Measurements from ENCODE around the gene FGF8. TPM values are rescaled to one million over a fixed set of nuclear protein-coding genes. Genes with fewer than 3 reads are reported as not detected.

The FGF8 gene
- not detected for total RNA-seq
- polyA plus RNA-seq: not detected
- 0 to 0.39 (median 0.04) reads per million in 6 experiments for total RNA-seq

- peak within 1 kb of the TSS in 8 of 10 donors; percentile 52 to 90 (median 66) for H3K4me3 Mint-ChIP-seq
- peaks cover 21 to 50% (median 32%) of the 10 kb centered on the region in 4 donors for H3K4me1 Mint-ChIP-seq
- H3K27ac Mint-ChIP-seq: peak within 1 kb of the TSS in 1 of 10 donors; percentile 74
- peaks cover 0 to 4% (median 0%) of the 10 kb centered on the region in 3 donors for H3K36me3 Mint-ChIP-seq
- H3K27me3 Mint-ChIP-seq: peaks cover 30 to 79% (median 55%) of the 10 kb centered on the region in 5 donors
- DNase-seq (no peak), ATAC-seq (no peak)
- H3K9me3 Mint-ChIP-seq: peaks cover 0 to 3% (median 0%) of the 10 kb centered on the region in 9 donors
- POLR2A ChIA-PET: interaction anchor here (0.6 kb wide), 1 partner anchor 245 kb away, joined by 4 read pairs; no protein-coding TSS in a partner anchor
Measured at GRCh38 chr10:101775273-101776160, at the start of gene FGF8. FGF8 (minus strand) TSS chr10:101776114; CDS start chr10:101775900, 214 bp downstream.

GRCh38 chr10:101824736-101825135, 48.8 kb upstream of the FGF8 start:
- peak overlapping the region in 2 of 10 donors; percentile 5 to 15 for H3K27ac Mint-ChIP-seq
- no peaks in the 10 kb centered on the region for H3K9me3 Mint-ChIP-seq
- no peaks in the 10 kb centered on the region for H3K27me3 Mint-ChIP-seq
- H3K4me3 Mint-ChIP-seq: no peak overlapping the region
- DNase-seq: no peak
- H3K36me3 Mint-ChIP-seq: no peaks in the 10 kb centered on the region
- POLR2A ChIA-PET: no interaction called here
- no peak for ATAC-seq
- H3K4me1 Mint-ChIP-seq: peaks cover 9 to 28% (median 15%) of the 10 kb centered on the region in 4 donors

- POLR2A ChIA-PET: interaction anchor here (0.6 to 5.9 kb wide), 23 partner anchors 10 to 840 kb away, joined by 3 to 118 read pairs (median 5); partner anchors contain the start of genes FBXL15, FBXW4, LDB1 and NOLC1
- peaks cover 0 to 2% (median 0%) of the 10 kb centered on the region in 5 donors for H3K27me3 Mint-ChIP-seq
- ATAC-seq (peak; percentile 35 to 45), DNase-seq (peak in 1 of 10 donors; percentile 73)
- peaks cover 0 to 9% (median 0%) of the 10 kb centered on the region in 3 donors for H3K36me3 Mint-ChIP-seq
- peak overlapping the region; percentile 96 to 99 (median 98) for H3K27ac Mint-ChIP-seq
- no peaks in the 10 kb centered on the region for H3K9me3 Mint-ChIP-seq
- H3K4me1 Mint-ChIP-seq: peaks cover 34 to 51% (median 39%) of the 10 kb centered on the region in 4 donors
- peak overlapping the region; percentile 94 to 100 (median 98) for H3K4me3 Mint-ChIP-seq
Measured at GRCh38 chr10:101818872-101819633, 43.1 kb upstream of the FGF8 start.

- Mint-ChIP-seq H3K4me1 (peaks cover 37 to 59% (median 46%) of the 10 kb centered on the region in 4 donors), H3K4me3 (peak within 1 kb of the TSS; percentile 94 to 100 (median 98)), H3K36me3 (peaks cover 0 to 17% (median 0%) of the 10 kb centered on the region in 3 donors), H3K27me3 (peaks cover 0 to 2% (median 0%) of the 10 kb centered on the region in 5 donors), H3K9me3 (no peaks in the 10 kb centered on the region), H3K27ac (peak within 1 kb of the TSS; percentile 96 to 99 (median 98))
- DNase-seq (peak; percentile 93 to 100 (median 98)), ATAC-seq (peak; percentile 90 to 91)
- POLR2A ChIA-PET: interaction anchor here (0.6 to 5.9 kb wide), 26 partner anchors 9 to 841 kb away, joined by 3 to 118 read pairs (median 4); partner anchors contain the start of genes FBXL15, FBXW4, LDB1 and NOLC1
Measured at GRCh38 chr10:101818119-101818871, 42.4 kb upstream of the FGF8 start, which contains the start of gene OGA. OGA (minus strand) TSS chr10:101818444; CDS start chr10:101818022, 422 bp downstream.

GRCh38 chr10:101817337-101818118, 41.6 kb upstream of the FGF8 start:
- ATAC-seq: peak; percentile 6 to 19
- no peaks in the 10 kb centered on the region for H3K9me3 Mint-ChIP-seq
- POLR2A ChIA-PET: interaction anchor here (0.6 to 5.9 kb wide), 25 partner anchors 12 to 824 kb away, joined by 3 to 118 read pairs (median 5); partner anchors contain the start of genes FBXL15, FBXW4, LDB1 and NOLC1
- DNase-seq: peak in 5 of 10 donors; percentile 18 to 43 (median 35)
- H3K36me3 Mint-ChIP-seq: peaks cover 0 to 24% (median 0%) of the 10 kb centered on the region in 3 donors
- peak overlapping the region; percentile 94 to 100 (median 98) for H3K4me3 Mint-ChIP-seq
- peak overlapping the region; percentile 96 to 99 (median 98) for H3K27ac Mint-ChIP-seq
- peaks cover 36 to 66% (median 53%) of the 10 kb centered on the region in 4 donors for H3K4me1 Mint-ChIP-seq
- H3K27me3 Mint-ChIP-seq: peaks cover 0 to 2% (median 0%) of the 10 kb centered on the region in 5 donors

- no peak for ATAC-seq
- Mint-ChIP-seq H3K4me1 (peaks cover 34 to 67% (median 57%) of the 10 kb centered on the region in 4 donors), H3K9me3 (no peaks in the 10 kb centered on the region), H3K4me3 (peak overlapping the region; percentile 94 to 100 (median 98)), H3K27me3 (peaks cover 0 to 2% (median 0%) of the 10 kb centered on the region in 5 donors), H3K36me3 (peaks cover 0 to 29% (median 0%) of the 10 kb centered on the region in 3 donors), H3K27ac (peak overlapping the region; percentile 82 to 99 (median 98))
- no peak for DNase-seq
- POLR2A ChIA-PET: interaction anchor here (0.7 to 5.9 kb wide), 5 partner anchors 13 to 236 kb away, joined by 3 to 118 read pairs (median 4); no protein-coding TSS in a partner anchor
Measured at GRCh38 chr10:101816913-101817336, 41.0 kb upstream of the FGF8 start.

GRCh38 chr10:101816376-101816775, 40.5 kb upstream of the FGF8 start:
- H3K9me3 Mint-ChIP-seq: no peaks in the 10 kb centered on the region
- peak overlapping the region; percentile 94 to 100 (median 98) for H3K4me3 Mint-ChIP-seq
- POLR2A ChIA-PET: interaction anchor here (0.7 to 5.9 kb wide), 4 partner anchors 14 to 237 kb away, joined by 3 to 118 read pairs (median 4); no protein-coding TSS in a partner anchor
- H3K27ac Mint-ChIP-seq: peak overlapping the region in 8 of 10 donors; percentile 82 to 99 (median 97)
- DNase-seq (no peak), ATAC-seq (no peak)
- H3K27me3 Mint-ChIP-seq: peaks cover 0 to 2% (median 0%) of the 10 kb centered on the region in 5 donors
- H3K4me1 Mint-ChIP-seq: peaks cover 29 to 64% (median 56%) of the 10 kb centered on the region in 4 donors
- peaks cover 0 to 34% (median 0%) of the 10 kb centered on the region in 3 donors for H3K36me3 Mint-ChIP-seq

- Mint-ChIP-seq H3K4me1 (peaks cover 26 to 70% (median 59%) of the 10 kb centered on the region in 4 donors), H3K27me3 (peaks cover 0 to 2% (median 0%) of the 10 kb centered on the region in 5 donors), H3K36me3 (peaks cover 0 to 52% (median 0%) of the 10 kb centered on the region in 3 donors), H3K4me3 (peak overlapping the region; percentile 94 to 100 (median 98)), H3K27ac (peak overlapping the region; percentile 54 to 99 (median 90)), H3K9me3 (no peaks in the 10 kb centered on the region)
- POLR2A ChIA-PET: interaction anchor here (0.5 to 5.9 kb wide), 6 partner anchors 10 to 179 kb away, joined by 3 to 118 read pairs (median 5); partner anchors contain the start of gene NPM3
- ATAC-seq (no peak), DNase-seq (no peak)
Measured at GRCh38 chr10:101814466-101815071, 38.7 kb upstream of the FGF8 start.

GRCh38 chr10:101812606-101813005, 36.7 kb upstream of the FGF8 start:
- H3K4me1 Mint-ChIP-seq: peaks cover 20 to 69% (median 56%) of the 10 kb centered on the region in 4 donors
- peak overlapping the region in 7 of 10 donors; percentile 24 to 100 (median 59) for H3K4me3 Mint-ChIP-seq
- peak overlapping the region; percentile 17 to 99 (median 65) for H3K27ac Mint-ChIP-seq
- no peak for ATAC-seq
- no peaks in the 10 kb centered on the region for H3K27me3 Mint-ChIP-seq
- POLR2A ChIA-PET: interaction anchor here (1.0 kb wide), 1 partner anchor 10 kb away, joined by 3 read pairs; no protein-coding TSS in a partner anchor
- peaks cover 0 to 69% (median 0%) of the 10 kb centered on the region in 3 donors for H3K36me3 Mint-ChIP-seq
- no peaks in the 10 kb centered on the region for H3K9me3 Mint-ChIP-seq
- no peak for DNase-seq

- peak overlapping the region in 5 of 10 donors; percentile 23 to 76 (median 47) for H3K27ac Mint-ChIP-seq
- DNase-seq (no peak), ATAC-seq (no peak)
- peaks cover 0 to 90% (median 5%) of the 10 kb centered on the region in 3 donors for H3K36me3 Mint-ChIP-seq
- peaks cover 5 to 42% (median 35%) of the 10 kb centered on the region in 4 donors for H3K4me1 Mint-ChIP-seq
- POLR2A ChIA-PET: no interaction called here
- no peaks in the 10 kb centered on the region for H3K9me3 Mint-ChIP-seq
- no peak overlapping the region for H3K4me3 Mint-ChIP-seq
- no peaks in the 10 kb centered on the region for H3K27me3 Mint-ChIP-seq
Measured at GRCh38 chr10:101807158-101807557, 31.2 kb upstream of the FGF8 start.
